OCI-LY7 (cell line): ENCODE measurements around the gene CD3G.

ENCODE experiments used
- EZH2phosphoT487 ChIP-seq: fragments of 200-600 bp; sonication (generic); IDR thresholded peaks from 2 replicates; pipeline ENCODE4 v1.6.1; 2018; ENCODE audit warnings: low read depth, borderline replicate concordance, mild to moderate bottlenecking, mixed run types, antibody characterized with exemption, low read length, moderate library complexity, mixed read lengths
- TF ChIP-seq, protein P1 (sequence below): fragments of 200-600 bp; sonication (generic); conservative IDR thresholded peaks from 2 replicates; pipeline ENCODE4 v1.5.1; 2014; ENCODE audit warnings: mild to moderate bottlenecking, antibody characterized with exemption, low read length, moderate library complexity, mixed read lengths

GRCh38 chr11:118396097-118396501, 52.0 kb downstream of the CD3G start:
- TF ChIP-seq, protein P1, sequence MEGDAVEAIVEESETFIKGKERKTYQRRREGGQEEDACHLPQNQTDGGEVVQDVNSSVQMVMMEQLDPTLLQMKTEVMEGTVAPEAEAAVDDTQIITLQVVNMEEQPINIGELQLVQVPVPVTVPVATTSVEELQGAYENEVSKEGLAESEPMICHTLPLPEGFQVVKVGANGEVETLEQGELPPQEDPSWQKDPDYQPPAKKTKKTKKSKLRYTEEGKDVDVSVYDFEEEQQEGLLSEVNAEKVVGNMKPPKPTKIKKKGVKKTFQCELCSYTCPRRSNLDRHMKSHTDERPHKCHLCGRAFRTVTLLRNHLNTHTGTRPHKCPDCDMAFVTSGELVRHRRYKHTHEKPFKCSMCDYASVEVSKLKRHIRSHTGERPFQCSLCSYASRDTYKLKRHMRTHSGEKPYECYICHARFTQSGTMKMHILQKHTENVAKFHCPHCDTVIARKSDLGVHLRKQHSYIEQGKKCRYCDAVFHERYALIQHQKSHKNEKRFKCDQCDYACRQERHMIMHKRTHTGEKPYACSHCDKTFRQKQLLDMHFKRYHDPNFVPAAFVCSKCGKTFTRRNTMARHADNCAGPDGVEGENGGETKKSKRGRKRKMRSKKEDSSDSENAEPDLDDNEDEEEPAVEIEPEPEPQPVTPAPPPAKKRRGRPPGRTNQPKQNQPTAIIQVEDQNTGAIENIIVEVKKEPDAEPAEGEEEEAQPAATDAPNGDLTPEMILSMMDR = no peak
- no peak for TF ChIP-seq EZH2phosphoT487
